SH-SY5Y (cell line): ENCODE results near the gene NLRP13.

Experiments used
- GATA2 ChIP-seq: IDR thresholded peaks from 2 replicates; pipeline ENCODE4 v1.6.1; 2011; ENCODE audit warnings: mild to moderate bottlenecking, low read depth, low read length
- GATA3 ChIP-seq: IDR thresholded peaks from 2 replicates; pipeline ENCODE4 v1.6.1; 2011; ENCODE audit warnings: low read depth, mild to moderate bottlenecking, low read length, moderate library complexity

The NLRP13 gene

DNA sequence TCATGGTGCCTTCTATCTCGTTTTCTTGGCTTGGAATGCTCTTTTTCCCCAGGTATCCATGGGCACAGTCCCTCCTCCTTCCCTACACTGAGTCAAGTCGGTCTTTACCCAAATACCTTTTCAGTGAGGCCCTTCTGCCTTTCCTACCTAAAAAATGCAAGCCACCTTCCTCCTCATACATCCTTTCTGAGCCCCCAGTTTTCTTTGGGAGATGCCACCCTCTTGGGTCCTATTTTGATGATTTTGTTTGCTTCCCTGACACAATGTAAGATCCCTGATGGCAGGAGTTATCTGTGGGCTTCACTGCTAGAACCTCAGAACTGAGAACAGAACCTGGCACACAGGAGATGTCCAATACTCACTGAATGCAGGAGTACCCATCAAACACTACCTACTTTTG lies 22.3 kb downstream of the NLRP13 start:
- TF ChIP-seq GATA2 (no peak), GATA3 (no peak)

- no peak for TF ChIP-seq GATA3
- no peak for TF ChIP-seq GATA2
These were observed 24.4 kb downstream of the NLRP13 start for GRCh38 chr19:55907746-55908145.

- TF ChIP-seq GATA3 (no peak), GATA2 (no peak)
These were observed 24.9 kb downstream of the NLRP13 start for GRCh38 chr19:55907286-55907685.

DNA sequence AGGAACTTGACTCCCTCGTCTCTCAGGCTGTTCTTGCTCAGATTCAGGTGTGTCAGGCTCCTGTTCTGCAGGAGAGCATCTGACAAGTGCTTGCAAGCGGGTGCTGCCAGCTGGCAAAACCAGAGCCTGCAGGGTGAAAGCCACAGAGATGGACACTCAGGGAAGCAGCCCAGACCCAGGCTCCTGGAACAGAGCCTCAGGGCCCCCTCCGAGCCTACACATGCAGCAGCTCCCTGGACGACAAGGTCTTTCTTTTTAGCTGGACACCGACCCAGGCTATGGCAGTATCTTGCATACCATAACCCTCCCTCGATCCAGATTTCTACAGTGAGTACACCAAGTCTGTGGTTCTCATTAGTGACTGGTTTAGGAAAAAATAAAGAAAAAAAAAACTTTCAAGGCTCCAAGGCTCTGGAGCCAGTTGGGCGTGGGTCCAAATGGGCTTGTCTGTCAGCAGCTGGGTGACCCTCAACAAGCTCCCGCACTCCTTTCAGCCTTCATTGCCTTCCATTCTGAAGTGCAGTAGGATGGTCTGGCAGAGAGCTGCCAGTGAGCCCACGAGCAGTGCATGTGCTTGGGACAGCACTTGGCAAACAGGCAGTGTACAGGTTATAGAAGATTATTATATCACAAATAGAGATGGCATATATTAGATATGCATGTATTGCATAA lies 29.9 kb downstream of the NLRP13 start:
- TF ChIP-seq GATA2 (no peak), GATA3 (no peak)

GRCh38 chr19:55901369-55902079 lies 30.6 kb downstream of the NLRP13 start:
- no peak for TF ChIP-seq GATA2
- no peak for TF ChIP-seq GATA3

DNA sequence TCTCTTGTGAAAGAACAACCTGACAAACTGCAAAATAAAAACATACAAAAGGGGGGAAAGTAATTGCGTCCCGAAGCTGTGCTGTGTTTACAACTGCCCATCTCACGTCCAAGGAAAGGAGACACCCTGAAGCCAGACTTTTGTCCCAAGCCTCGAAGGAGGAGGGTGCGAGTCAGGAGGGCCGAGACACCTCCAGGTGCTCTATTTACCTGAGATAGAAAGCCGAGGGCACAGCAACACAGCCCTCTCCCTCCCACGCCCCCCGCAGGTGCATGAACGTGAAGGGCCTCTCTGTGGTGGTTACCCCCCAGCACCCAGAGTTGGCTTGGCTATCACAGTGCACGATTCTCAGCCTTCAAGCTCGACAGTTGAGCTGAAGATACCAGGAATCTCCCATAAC lies 33.2 kb downstream of the NLRP13 start:
- TF ChIP-seq GATA3 (no peak), GATA2 (no peak)

DNA sequence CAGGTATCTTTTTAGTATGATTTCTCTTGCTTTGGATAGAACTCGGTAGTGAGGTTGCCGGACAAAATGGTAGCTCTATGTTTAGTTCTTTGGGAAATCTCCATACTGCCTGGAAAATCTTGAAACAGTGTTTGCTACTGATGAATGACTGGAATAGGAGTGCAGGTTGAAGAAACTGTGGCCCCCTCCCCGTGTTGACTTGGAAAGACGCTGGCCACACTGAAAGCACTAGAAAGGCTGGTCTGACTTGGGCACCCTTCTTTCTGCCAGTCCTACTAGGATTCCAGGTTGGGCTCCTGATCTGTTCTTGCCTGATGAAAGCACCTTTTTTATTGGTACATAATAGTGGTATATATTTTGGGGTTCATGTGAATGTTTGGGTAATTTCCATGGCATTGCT lies 49.5 kb downstream of the NLRP13 start:
- TF ChIP-seq GATA3 (no peak), GATA2 (no peak)

GRCh38 chr19:55877211-55877610 lies 54.9 kb downstream of the NLRP13 start:
- TF ChIP-seq GATA2 (no peak), GATA3 (no peak)

GRCh38 chr19:55870736-55871135 lies 61.4 kb downstream of the NLRP13 start:
- TF ChIP-seq GATA2 (no peak), GATA3 (no peak)

DNA sequence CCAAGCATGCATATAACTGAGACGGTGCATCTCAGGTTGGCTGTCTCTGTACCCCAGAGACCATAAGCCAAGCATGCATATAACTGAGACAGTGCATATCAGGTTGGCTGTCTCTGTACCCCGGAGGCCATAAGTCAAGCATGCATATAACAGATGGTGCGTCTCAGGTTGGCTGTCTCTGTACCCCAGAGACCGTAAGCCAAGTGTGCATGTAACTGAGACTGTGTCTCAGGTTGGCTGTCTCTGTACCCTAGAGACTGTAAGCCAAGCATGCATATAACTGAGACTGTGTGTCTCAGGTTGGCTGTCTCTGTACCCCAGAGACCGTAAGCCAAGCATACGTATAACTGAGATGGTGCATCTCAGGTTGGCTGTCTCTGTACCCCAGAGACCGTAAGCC lies 65.0 kb downstream of the NLRP13 start:
- no peak for TF ChIP-seq GATA2
- TF ChIP-seq GATA3: no peak

DNA sequence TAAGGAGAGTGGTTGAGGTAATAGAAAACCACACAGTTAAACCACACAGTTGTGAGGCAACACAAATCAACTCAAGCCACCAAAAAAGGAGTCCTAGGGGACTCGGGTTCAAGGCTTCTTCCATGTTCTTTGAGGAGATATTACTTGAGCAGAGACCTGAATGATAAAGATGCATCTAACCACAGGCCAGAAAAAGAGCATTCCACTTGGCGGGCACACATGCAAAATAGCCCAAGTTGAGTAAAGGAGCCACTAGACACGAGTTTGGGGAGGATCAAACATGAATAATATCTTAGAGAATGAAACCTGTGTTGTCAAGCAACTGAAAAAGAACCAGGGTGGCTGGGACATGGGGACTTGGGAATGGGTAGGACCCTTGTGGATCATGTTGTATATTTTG lies 65.6 kb downstream of the NLRP13 start:
- TF ChIP-seq GATA3 (no peak), GATA2 (no peak)

DNA sequence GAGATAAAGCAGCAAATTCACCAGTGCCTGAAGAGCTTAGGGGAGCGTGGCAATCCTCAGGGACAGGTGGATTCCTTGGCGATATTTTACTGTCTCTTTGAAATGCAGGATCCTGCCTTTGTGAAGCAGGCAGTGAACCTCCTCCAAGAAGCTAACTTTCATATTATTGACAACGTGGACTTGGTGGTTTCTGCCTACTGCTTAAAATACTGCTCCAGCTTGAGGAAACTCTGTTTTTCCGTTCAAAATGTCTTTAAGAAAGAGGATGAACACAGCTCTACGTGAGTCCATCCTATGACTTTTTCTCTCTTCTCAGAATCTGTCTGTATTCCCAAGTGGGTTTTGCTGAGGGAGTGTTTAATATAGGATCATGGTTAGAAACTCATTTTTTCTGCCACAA lies 73.2 kb downstream of the NLRP13 start:
- TF ChIP-seq GATA2: no peak

- no peak for TF ChIP-seq GATA2
- no peak for TF ChIP-seq GATA3
These were observed 73.7 kb downstream of the NLRP13 start for GRCh38 chr19:55858401-55858800.

- no peak for TF ChIP-seq GATA2
- TF ChIP-seq GATA3: no peak
These were observed 74.2 kb downstream of the NLRP13 start for GRCh38 chr19:55857974-55858373.

DNA sequence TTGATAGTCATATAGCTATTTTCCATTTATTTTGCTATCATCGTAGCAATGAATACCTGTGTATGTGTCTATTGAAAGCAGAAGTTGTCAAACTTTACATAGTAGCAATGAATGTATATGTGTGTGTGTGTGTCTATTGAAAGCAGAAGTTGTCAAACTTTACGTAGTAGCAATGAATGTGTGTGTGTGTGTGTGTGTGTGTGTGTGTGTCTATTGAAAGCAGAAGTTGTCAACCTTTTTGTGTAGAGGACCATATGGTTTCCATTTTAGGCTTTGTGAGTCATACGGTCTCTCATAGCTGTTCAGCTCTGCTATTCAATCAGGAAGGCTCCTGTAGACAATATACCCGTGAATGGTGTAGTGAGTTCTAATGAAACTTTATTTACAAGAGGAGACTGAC lies 75.0 kb downstream of the NLRP13 start:
- TF ChIP-seq GATA2: no peak
- no peak for TF ChIP-seq GATA3

- TF ChIP-seq GATA2 (no peak), GATA3 (no peak)
These were observed 77.0 kb downstream of the NLRP13 start for GRCh38 chr19:55855160-55855559.
